Subcutaneous adipose tissue (tissue), 4 donors: Measurements from ENCODE around the gene TRIM28. TPM values are rescaled to one million over a fixed set of nuclear protein-coding genes. Genes with fewer than 3 reads are reported as not detected.

Experiments used
- CTCF ChIP-seq: fragments of 450-650 bp; IDR thresholded peaks from one replicate; pipeline ENCODE4 v1.5.1; 2016; ENCODE audit warnings: low read depth, mild to moderate bottlenecking, control low read depth, antibody characterized with exemption, moderate library complexity
- total RNA-seq, 4 donors: library from RNA; depleted of rRNA; stranded (reverse); fragments of >200 nt; gene quantifications; one replicate each; pipeline ENCODE4 v1.1.0, GENCODE V29; 2016

TRIM28 gene
- total RNA-seq, 4 donors from 2014 or later, result 87.9 to 163 (median 119) TPM

DNA sequence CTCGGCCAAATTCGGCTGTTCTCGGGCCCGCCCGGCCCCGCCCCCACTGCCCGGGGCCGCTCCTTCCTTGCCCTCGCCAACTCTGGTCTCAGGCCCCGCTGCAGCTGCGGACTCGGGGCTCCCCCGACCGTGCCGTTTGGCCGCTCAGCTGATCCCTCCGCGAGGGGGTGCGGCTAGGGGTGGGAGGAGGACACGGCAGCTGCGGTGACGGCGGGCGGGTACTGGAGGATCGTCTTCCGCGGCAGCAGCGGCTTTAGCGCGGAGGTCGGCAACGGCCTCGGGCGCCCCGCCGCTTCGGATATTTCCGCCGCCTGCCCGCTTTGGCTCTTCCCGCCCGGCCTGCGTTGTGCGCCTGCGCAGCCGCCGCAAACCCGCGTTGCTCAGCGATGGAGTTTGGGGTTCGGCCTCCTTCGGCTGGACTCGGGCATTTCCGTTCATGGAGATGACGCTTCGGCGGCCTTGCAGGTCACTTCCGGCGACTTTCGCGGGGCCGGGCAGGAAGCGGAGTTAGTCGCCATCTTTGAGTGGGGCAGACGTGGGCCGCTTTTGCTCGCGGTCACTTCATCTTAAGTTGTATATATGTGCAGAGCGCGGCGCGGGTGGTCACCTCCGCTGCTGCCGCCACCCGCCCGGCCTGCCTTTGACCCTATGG is 14.9 kb downstream of the TRIM28 start:
- no peak for TF ChIP-seq CTCF

DNA sequence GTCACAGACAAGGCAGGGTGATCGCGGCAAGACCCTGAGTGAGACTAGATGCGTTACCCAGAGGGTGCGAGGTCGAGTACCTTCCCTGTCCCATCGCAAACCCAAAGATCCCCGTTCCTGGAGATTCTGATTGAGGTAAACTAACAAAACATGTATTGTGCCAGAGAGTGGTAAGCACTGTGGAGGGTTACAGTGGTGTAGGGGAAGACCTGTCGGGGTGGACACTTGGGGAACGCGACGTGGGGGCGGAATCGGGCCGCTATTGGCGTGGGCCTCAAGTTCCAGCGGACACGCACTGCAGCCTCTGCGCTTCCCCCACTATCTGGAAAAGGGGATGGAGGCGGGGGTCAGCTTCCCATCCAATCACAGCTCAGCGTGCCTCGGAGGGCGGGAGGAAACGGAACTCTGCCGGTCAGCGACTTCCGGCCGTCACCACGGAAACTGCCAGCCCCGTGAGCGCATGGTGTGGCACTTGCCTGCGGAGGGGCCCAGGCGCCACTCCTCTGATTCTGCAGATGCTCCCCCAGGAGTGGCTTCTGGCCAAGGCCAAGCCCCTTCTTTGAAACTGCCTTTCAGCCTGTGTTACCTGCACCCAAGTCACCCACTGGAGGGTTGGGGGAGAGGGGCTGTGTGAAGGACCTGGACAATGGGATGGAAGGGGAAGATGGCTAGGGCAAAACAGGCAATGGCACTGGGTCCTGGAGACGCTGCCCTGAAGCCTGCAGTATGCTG is 15.6 kb downstream of the TRIM28 start:
- no peak for TF ChIP-seq CTCF

DNA sequence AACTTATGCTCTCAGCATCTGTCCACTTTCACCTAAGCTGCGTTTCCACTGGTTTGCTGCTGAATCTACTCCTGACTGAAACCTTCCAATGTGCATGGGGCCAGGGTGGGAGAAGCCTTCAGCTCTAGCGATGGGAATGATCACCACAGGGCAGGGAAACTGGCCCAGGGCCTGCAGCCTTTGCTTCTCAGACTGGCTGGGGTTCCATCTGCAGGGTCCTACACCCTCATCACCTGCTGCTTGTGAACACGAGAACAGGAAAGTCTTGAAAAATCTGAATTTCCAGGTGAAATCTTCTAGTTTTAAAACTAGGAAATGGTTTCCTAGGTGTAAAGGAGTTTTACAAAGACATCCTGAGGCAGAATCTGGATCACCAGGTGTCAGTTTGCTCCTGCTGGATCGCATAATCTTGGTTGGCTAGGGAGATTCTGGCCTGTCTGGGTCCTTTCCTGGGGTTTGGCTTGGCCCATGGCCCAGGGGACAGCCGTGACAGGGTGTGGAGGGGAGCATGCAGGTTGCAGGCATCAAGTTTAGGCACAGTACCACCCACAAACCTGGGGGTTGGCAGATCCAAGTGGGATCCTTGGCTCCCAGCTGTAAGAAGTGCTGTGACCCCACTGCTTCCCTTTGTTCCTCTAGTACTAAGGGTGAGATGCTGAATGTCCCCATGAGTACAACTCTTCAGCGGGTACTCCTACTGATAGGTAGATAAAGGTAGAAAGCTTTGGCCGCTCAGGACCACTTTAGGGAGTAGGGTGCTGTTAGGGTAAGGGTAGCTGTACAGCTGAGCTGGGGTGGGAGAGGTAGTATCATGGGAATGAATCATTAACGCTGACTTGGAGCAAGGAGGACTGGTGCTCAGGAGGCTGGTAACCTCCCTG is 16.4 kb downstream of the TRIM28 start:
- TF ChIP-seq CTCF, result no peak

- TF ChIP-seq CTCF, result no peak
Observed at GRCh38 chr19:58560921-58561320, 17.1 kb downstream of the TRIM28 start.

GRCh38 chr19:58561373-58562121 is 17.7 kb downstream of the TRIM28 start:
- no peak for TF ChIP-seq CTCF

DNA sequence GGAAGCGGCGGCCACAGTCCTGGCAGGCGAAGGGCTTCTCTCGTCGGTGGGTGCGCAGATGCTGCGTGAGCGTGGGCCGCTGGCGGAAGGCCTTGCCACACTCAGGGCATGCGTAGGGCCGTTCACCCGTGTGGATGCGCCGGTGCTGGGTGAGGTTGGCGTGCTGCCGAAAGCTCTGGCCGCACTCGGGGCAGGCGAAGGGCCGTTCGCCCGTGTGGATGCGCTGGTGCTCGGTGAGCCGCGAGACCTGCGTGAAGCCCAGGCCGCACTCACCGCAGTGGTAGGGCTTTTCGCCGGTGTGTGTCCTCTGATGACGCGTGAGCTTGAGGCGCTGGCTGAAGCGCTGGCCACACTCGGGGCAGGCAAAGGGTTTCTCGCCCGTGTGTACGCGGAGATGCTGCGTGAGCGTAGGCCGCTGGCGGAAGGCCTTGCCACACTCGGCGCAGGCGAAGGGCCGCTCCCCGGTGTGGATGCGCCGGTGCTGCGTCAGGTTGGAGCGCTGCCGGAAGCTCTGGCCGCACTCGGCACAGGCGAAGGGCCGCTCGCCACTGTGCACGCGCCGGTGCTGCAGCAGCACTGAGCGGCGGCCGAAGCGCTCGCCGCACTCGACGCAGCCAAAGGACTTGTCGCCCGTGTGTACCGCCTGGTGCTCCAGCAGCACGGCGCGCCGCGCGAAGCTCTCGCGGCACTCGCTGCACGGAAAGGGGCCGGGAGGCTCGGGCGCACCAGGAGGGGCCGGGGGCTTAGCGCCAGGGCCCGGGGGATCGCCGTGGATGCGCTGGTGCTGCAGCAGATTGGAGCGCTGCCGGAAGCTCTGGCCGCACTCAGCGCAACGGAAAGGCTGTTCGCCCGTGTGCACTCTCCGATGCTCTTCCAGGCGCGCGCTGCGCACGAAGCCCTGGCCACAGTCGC is 18.5 kb downstream of the TRIM28 start:
- no peak for TF ChIP-seq CTCF
